Glomerular visceral epithelial cell (primary cell): ENCODE data around the gene NAMPT.
"Not testable (repeated sequence)": the region's sequence is repeated elsewhere in the genome, so short reads cannot be mapped to it uniquely, and the experiment has no call there.

Source experiments
- DNase-seq: peaks from one replicate; pipeline ENCODE4 v3.0.0-alpha.2; 2016; ENCODE audit errors: extremely low spot score

The NAMPT gene

GRCh38 chr7:106304568-106304967 is 19.8 kb upstream of the NAMPT start:
- DNase-seq = no peak

DNA sequence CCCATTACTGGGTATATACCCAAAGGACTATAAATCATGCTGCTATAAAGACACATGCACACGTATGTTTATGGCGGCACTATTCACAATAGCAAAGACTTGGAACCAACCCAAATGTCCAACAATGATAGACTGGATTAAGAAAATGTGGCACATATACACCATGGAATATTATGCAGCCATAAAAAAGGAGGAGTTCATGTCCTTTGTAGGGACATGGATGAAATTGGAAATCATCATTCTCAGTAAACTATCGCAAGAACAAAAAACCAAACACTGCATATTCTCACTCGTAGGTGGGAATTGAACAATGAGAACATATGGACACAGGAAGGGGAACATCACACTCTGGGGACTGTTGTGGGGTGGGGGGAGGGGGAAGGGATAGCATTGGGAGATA is 13.8 kb upstream of the NAMPT start:
- not testable (repeated sequence) for DNase-seq

DNA sequence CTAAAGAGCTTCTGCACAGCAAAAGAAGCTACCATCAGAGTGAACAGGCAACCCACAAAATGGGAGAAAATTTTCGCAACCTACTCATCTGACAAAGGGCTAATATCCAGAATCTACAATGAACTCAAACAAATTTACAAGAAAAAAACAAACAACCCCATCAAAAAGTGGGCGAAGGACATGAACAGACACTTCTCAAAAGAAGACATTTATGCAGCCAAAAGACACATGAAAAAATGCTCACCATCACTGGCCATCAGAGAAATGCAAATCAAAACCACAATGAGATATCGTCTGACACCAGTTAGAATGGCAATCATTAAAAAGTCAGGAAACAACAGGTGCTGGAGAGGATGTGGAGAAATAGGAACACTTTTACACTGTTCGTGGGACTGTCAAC is 13.4 kb upstream of the NAMPT start:
- not testable (repeated sequence) for DNase-seq

GRCh38 chr7:106294334-106294733 is 9.6 kb upstream of the NAMPT start:
- DNase-seq = no peak

- DNase-seq = no peak
Observed at GRCh38 chr7:106291247-106291646, 6.5 kb upstream of the NAMPT start.

DNA sequence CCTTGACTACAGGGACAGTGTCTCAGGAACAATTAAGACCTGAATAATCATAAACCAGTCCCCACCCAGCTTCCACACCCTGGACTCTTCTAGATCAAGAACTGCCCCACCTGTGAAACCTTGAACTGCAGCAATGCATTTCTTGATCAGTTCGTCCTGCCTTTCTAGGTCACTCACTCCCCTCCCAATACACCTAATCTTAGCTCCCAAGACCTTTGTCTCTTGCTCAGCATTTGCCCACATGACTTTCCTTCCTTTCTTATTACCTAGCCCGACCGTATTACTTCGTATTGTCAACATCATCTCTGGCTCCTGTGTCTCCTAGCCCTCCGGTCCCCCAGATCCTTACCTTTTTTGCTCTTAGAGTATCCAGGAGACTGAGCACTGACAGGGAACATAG is 5.5 kb upstream of the NAMPT start:
- DNase-seq = no peak

DNA sequence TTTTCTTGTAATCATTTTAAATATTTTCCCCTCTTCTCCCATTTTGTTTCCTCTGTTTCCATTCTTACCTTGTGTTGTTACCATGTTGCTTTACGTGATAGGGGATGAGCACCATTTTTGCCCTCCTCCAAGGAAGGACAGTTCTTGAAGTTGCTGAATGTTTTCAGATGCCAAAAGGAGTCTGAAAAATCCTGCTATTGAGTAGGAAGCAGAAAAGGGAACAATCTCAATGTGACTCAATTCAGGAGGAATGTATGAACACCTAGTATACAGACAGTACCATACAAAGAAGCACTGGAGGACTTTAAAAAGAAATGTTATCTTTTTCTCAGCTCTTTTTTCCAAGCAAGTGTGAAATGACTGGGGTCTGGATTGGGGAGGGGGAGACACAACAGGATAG is 5.1 kb upstream of the NAMPT start:
- DNase-seq = no peak

- DNase-seq = no peak
Observed at GRCh38 chr7:106288263-106288662, 3.5 kb upstream of the NAMPT start.

- DNase-seq = no peak
Observed at GRCh38 chr7:106287786-106288185, 3.0 kb upstream of the NAMPT start.

DNA sequence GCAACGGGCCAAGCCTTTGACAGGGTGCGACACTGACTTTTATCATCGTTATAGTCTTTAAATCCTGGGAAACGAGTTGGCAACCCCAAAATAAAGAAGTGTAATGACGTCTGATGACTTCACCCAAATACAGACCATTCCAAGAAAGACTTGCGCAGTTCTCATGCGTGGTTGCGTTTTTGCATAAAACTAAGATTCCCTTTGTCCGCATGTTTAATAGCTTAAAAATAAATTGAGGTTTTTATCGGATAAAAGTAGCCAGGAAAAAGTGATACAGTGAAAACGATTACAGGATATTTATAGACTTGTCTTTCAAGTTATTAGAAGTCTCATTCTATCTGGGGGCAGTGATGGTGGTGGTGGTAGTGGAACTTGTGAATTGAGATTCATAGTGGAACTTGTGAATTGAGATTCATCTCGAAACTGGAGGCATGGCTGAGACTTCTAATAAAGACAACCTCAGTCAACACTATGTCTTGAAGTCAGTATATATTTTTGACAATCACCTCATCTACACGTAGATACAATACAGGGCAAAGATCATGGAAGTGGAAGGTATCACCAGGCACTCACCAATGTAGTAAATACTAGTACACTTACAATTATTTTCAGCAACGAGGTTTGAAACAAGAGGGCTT is 1.2 kb upstream of the NAMPT start:
- DNase-seq = no peak

DNA sequence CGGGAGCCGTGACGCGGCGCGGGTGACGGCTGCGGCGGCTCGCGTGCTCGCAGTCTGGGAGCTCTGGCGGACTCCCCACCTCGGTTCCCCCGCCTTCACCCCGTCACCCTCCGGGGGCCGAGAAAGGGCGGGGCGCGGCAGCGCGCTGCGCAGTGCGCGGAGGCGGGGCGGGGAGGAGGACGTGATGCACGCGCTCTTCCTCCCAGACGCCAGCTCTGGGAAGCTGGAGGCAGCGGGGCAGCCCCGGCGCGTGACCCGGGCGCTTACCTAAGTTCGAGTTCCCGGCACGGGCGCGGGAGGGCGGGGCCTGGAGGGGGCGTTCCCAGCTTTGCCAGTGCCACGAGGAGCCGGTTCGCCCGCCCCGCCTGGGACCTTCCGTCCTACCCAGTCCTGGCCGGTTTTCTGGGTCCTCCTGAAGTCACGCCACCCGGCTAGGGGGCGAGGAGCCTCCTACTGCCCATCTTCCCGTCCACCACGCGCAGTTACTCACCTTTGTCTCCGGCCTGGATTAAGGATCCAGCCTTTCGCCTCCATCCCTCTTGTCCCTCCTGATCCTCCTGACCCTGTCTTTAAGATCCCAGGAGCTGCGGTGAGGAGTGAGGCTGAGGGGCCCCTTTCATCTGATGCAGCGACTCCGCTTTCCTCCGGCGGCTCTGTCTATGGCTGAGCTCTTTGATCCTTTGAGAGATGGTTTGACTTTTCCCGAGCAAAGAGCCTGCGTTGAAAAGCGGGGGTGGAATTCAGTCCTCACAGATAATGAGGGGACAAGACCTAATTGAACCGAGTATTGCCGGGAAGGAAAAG is 470 bp upstream of the NAMPT start:
- DNase-seq = peak; percentile 99

DNA sequence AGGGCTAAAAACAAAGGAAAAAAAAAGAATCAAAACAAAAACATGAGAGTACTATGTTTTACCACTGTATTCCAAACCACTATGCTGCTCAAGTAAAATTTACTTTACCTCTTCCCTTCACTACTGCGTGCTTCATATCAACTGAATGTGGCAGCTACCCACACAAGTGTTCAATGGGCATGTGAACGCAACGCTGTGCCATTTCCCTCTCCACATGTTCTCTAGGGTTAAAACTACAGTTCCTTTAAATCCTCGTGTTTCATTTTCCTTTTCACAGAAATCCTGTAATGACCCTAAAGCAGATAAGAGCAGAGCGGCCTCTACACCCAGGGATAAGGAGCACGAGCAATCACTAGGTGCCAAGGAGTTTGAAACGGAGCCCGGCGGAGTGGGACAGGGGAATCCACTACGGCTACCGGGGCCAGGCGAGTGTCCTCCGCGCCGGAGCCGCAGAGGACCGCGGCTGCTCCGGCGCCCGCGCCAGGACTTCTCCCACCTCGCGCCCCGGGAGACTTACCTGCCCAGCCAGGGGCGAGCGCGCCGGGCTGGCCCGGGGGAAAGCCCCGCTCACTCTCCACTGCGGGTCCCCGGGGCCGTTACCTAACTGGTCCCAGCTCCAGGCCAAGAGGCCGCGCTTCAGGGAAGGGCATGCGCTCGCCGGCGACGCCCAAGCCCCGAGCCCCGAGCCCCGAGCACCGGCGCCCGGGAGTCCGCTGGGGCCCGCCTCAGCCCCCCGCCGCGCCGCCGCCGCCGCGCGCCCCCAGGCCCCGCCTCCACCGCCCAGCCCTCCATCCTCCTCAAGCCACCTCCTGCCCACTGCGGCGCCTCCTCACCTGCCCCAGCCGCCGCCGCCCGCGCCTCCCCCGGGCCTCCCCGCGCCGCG is 711 bp downstream of the NAMPT start:
- peak; percentile 49 for DNase-seq

DNA sequence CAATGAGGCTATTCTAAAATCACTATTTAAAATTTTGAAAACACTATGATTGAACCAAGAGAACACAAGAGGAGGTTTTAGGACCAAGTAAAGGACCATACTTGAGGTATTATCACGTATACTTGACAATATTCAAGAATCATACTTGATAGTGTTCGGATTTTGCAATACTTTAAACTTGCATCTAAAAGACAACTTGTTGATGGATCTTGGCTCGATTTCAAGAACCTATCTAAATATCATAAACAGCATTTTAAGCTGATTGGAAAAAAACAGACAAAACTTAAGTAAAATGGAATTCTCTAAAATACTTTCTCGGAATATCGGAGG is 1.3 kb downstream of the NAMPT start:
- no peak for DNase-seq

DNA sequence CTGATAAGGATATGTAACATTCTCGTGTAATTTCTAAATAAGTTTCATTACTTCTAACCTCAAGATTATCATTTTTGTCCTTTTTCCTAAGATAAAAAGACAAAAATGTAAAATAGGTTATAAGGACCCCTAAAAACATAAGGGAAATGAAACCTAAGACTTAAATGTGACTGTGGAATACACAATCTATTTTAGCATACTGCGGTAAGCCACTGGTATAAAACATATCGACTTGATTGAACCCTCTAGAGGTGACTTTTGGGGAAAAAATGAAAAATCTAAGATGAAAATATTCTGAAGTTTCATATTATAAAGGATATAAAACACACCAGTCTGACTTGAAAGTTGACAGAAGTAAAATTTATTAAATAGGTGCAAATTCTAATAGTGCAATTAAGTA is 1.9 kb downstream of the NAMPT start:
- DNase-seq = no peak

DNA sequence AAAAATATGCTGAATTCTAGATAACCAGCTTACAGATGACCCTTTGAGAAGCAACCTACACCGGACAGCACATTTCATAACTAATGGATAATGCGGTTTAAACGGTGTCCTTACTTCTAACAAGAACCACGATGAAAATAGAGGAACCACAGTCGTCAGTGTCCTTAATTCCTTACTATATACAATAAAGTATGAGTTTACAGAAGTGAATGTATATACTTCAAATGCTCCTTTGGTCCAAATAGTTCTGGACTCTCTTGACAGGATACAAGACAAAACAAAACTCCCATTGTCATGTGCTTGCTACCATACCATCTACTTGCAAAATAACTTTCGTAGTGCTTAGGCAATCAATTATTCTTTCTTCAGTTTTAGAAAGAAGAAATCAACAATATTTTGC is 2.4 kb downstream of the NAMPT start:
- no peak for DNase-seq

- no peak for DNase-seq
Observed at GRCh38 chr7:106281585-106282318, 3.0 kb downstream of the NAMPT start.

DNA sequence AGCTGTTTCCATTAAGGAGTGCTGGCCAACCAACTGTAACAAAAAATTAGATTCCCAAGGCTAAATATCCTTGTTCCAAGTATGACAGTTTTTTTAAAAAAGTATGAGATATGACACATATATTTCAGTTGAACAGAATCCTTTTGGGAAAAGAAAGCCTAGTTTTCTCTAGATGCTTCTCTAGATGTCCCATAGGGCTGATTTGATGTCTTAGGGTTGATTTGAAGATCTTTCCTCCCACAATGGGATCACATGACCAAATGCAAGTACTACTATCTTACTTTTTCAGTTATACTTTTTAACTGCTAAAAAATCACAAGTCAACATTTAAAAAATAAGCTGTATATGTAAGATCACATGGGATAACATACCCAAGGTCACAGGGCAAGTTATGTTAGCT is 3.7 kb downstream of the NAMPT start:
- DNase-seq = no peak

GRCh38 chr7:106279425-106280197 is 5.2 kb downstream of the NAMPT start:
- DNase-seq = no peak

DNA sequence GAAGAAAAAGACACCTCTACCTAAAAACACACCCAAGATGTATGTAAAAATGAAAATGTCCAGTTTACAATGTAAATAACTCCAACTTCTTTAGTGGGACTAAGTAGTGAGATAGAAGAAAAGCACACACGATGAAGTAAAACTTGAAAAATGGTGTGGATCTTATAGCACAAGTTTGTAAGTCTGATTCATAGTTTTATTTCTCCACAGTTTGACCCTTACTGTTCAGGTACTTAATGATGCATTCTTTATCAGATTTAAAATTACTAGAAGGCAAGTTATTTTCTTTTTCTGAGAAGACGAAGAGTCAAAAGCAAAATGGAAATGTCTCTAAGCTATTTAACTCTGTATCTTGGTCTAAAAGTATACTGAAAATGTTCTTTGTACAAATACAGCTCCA is 6.1 kb downstream of the NAMPT start:
- DNase-seq = no peak

DNA sequence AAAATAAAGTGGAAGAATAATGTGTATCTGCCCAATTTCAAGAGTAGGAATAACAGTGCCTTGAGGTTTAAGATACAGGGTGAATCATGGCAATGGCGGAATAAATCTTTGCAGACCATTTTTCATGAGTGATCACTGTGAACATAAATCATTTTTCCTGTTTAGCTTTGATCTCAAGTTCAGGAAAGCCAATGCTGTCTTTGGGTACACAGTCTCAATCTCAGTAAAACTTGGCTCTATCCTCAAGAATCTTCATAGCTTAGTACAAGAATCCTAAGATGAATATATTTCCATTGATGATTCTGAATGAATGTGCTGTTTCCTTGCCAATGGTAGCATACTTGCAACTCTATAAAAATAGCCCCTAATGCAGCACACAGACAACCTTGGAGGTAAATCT is 6.8 kb downstream of the NAMPT start:
- DNase-seq = no peak

- DNase-seq = no peak
Observed at GRCh38 chr7:106276513-106276912, 8.3 kb downstream of the NAMPT start.
